Prostate gland (tissue), 2 donors: ENCODE measurements around the gene FOXC1.

Source experiments
- CTCF ChIP-seq, 4 experiments: fragments of 200-600 bp in 2 of 4; fragments of 450-650 bp in 2 of 4; sonication (generic) in 2 of 4; IDR thresholded peaks; 1 replicate in 3 of 4; 2 replicates in 1 of 4; pipeline ENCODE4 v1.5.1; 2016 to 2019; ENCODE audit warnings: antibody characterized with exemption in 4 of 4, mild to moderate bottlenecking in 2 of 4, moderate library complexity in 2 of 4
- POLR2A ChIP-seq: fragments of 450-650 bp; IDR thresholded peaks from one replicate; pipeline ENCODE4 v1.6.1; 2016; ENCODE audit warnings: antibody characterized with exemption, mild to moderate bottlenecking
- POLR2AphosphoS5 ChIP-seq: sonication (generic); formaldehyde crosslinking; IDR thresholded peaks from one replicate; pipeline ENCODE4 v1.6.1; 2017; ENCODE audit warnings: antibody characterized with exemption

GRCh38 chr6:1610497-1611321, 994 bp downstream of the FOXC1 start:
- no peak for TF ChIP-seq CTCF (IDR thresholded peaks at IDR 0.05)
- TF ChIP-seq POLR2A, result no peak
- TF ChIP-seq POLR2AphosphoS5, result no peak
